CD4-positive, alpha-beta T cell (primary cell): ENCODE results near the gene INPP4B. TPM values are rescaled to one million over a fixed set of nuclear protein-coding genes. Genes with fewer than 3 reads are reported as not detected.

Experiments
- ATAC-seq: fragments of 200-7000 bp; cut with Tn5 transposase; one replicate; pipeline ENCODE4 v1.10.0; 2022; ENCODE audit warnings: mild to moderate bottlenecking; ENCODE audit not compliant: poor library complexity
- CTCF ChIA-PET: fragments of 350-600 bp; sonication (Branson Sonifier 250); formaldehyde crosslinking; loops from one replicate; lab custom pipeline; 2021; ENCODE audit warnings: antibody characterized with exemption, inconsistent platforms; lab: Charles Lee
- POLR2A ChIA-PET: fragments of 350-600 bp; sonication (Branson Sonifier 250); formaldehyde crosslinking; loops from one replicate; lab custom pipeline; 2021; ENCODE audit warnings: antibody characterized with exemption, inconsistent platforms; lab: Charles Lee
- DNase-seq, 14 experiments: peaks; one replicate each; pipeline ENCODE4 v3.0.0-alpha.2; 2013 to 2020; ENCODE audit warnings: mixed read lengths in 2 of 14
- H3K27ac ChIP-seq, 2 donors: one replicate each; pipeline versions ENCODE4 v1.5.1 to v1.7.0; 2013; ENCODE audit warnings: low read length in 2 of 2, low read depth in 1 of 2, mild to moderate bottlenecking in 1 of 2
- H3K27me3 ChIP-seq, 2 experiments: 1 replicate in 1 of 2; 2 replicates in 1 of 2; pipeline versions ENCODE4 v1.6.1 to v1.7.0; 2013; ENCODE audit warnings: low read length in 2 of 2, control low read depth in 1 of 2, mild to moderate bottlenecking in 1 of 2, moderate library complexity in 1 of 2; ENCODE audit not compliant: insufficient read depth in 2 of 2, control insufficient read depth in 1 of 2
- H3K36me3 ChIP-seq: one replicate; pipeline ENCODE4 v1.6.1; 2013; ENCODE audit warnings: low read length, control low read depth; ENCODE audit not compliant: insufficient read depth
- H3K4me1 ChIP-seq: one replicate; pipeline ENCODE4 v1.6.1; 2013; ENCODE audit warnings: low read length, control low read depth; ENCODE audit not compliant: insufficient read depth
- H3K4me3 ChIP-seq: one replicate; pipeline ENCODE4 v1.5.1; 2013; ENCODE audit warnings: mild to moderate bottlenecking, low read length, moderate library complexity
- H3K9me3 ChIP-seq, 2 experiments: 1 replicate in 1 of 2; 2 replicates in 1 of 2; pipeline versions ENCODE4 v1.6.1 to v1.7.0; 2013; ENCODE audit warnings: low read length in 2 of 2, mild to moderate bottlenecking in 2 of 2, control low read depth in 1 of 2, moderate library complexity in 1 of 2; ENCODE audit not compliant: control insufficient read depth in 1 of 2, insufficient read depth in 1 of 2
- H3K27ac Mint-ChIP-seq: one replicate; pipeline ENCODE4 v1.8.0; 2020; ENCODE audit warnings: mixed read lengths
- H3K27me3 Mint-ChIP-seq: one replicate; pipeline ENCODE4 v1.8.0; 2021; ENCODE audit warnings: mixed read lengths
- H3K36me3 Mint-ChIP-seq: one replicate; pipeline ENCODE4 v1.8.0; 2021; ENCODE audit warnings: low read depth, mixed read lengths
- H3K4me1 Mint-ChIP-seq: one replicate; pipeline ENCODE4 v1.8.0; 2021; ENCODE audit warnings: low read depth, mixed read lengths
- H3K4me3 Mint-ChIP-seq: one replicate; pipeline ENCODE4 v1.8.0; 2020; ENCODE audit warnings: mild to moderate bottlenecking, mixed read lengths
- H3K9me3 Mint-ChIP-seq: one replicate; pipeline ENCODE4 v1.8.0; 2020; ENCODE audit warnings: mixed read lengths
- intact Hi-C, 2 experiments: fragments of 100-400 bp; cut with DNase I in 1 of 2; cut with micrococcal nuclease in 1 of 2; formaldehyde crosslinking; loops; one replicate each; pipeline versions ENCODE4 v1.15.1 to v1.9.0; 2023 to 2025; cut with DNase I, micrococcal nuclease
- total RNA-seq, 174 experiments: library from RNA in 2 of 174; stranded (reverse) in 2 of 174; gene quantifications; one replicate each; pipeline ENCODE4 v1.2.3 and lab custom pipeline; 2021 to 2026
- TF ChIP-seq, protein P1 (sequence below): fragments of 200-600 bp; IDR thresholded peaks from one replicate; pipeline ENCODE4 v1.8.0; 2022; ENCODE audit warnings: antibody characterized with exemption, mild to moderate bottlenecking

The INPP4B gene
- total RNA-seq, 2 experiments from 2014 or later: 50.7 to 53.8 TPM

- ATAC-seq: no peak
- POLR2A ChIA-PET: no interaction called here
- peak overlapping the region; percentile 6 for H3K27ac Mint-ChIP-seq
Measured at GRCh38 chr4:142036795-142037583, 809.1 kb downstream of the INPP4B start.

DNA sequence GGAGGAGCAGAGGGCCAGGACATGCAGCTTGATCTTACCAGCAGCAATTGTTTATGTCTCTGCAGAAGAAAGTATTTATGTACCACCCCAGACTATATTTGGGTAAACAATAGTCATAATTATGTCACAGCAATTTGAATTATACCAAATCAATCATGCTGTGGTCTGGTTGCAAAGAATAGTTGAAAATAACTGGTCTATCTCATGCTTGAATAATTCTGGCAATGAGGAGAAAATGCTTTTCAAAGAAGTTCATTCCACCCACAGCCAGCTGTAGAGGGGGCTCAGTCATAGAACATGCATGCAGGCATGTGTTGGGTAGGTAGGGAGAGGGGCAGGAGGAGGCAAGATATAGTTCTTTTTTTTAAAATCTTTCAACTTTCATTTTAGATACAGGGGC, 810.5 kb downstream of the INPP4B start:
- H3K27ac Mint-ChIP-seq: peak overlapping the region; percentile 6
- H3K9me3 ChIP-seq: no peaks in the 10 kb centered on the region
- no peak overlapping the region for H3K4me3 Mint-ChIP-seq
- peaks cover 26% of the 10 kb centered on the region for H3K36me3 ChIP-seq
- CTCF ChIA-PET: no interaction called here
- TF ChIP-seq, protein P1, sequence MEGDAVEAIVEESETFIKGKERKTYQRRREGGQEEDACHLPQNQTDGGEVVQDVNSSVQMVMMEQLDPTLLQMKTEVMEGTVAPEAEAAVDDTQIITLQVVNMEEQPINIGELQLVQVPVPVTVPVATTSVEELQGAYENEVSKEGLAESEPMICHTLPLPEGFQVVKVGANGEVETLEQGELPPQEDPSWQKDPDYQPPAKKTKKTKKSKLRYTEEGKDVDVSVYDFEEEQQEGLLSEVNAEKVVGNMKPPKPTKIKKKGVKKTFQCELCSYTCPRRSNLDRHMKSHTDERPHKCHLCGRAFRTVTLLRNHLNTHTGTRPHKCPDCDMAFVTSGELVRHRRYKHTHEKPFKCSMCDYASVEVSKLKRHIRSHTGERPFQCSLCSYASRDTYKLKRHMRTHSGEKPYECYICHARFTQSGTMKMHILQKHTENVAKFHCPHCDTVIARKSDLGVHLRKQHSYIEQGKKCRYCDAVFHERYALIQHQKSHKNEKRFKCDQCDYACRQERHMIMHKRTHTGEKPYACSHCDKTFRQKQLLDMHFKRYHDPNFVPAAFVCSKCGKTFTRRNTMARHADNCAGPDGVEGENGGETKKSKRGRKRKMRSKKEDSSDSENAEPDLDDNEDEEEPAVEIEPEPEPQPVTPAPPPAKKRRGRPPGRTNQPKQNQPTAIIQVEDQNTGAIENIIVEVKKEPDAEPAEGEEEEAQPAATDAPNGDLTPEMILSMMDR: no peak
- no peaks in the 10 kb centered on the region for H3K4me1 ChIP-seq
- H3K9me3 Mint-ChIP-seq: no peaks in the 10 kb centered on the region
- DNase-seq (no peak), ATAC-seq (no peak)
- H3K27me3 Mint-ChIP-seq: no peaks in the 10 kb centered on the region
- peaks cover 31% of the 10 kb centered on the region for H3K4me1 Mint-ChIP-seq
- no peak overlapping the region for H3K27ac ChIP-seq
- no peak overlapping the region for H3K4me3 ChIP-seq
- intact Hi-C loops: no loop called here
- H3K36me3 Mint-ChIP-seq: peaks cover 61% of the 10 kb centered on the region
- no peaks in the 10 kb centered on the region for H3K27me3 ChIP-seq
- POLR2A ChIA-PET: no interaction called here

More at GRCh38 chr4:142036795-142037583, 809.1 kb downstream of the INPP4B start:
- TF ChIP-seq, protein P1: no peak
- CTCF ChIA-PET: no interaction called here
- H3K36me3 ChIP-seq: peaks cover 26% of the 10 kb centered on the region
- no peaks in the 10 kb centered on the region for H3K9me3 ChIP-seq
- H3K9me3 Mint-ChIP-seq: no peaks in the 10 kb centered on the region
- DNase-seq: no peak
- H3K4me3 Mint-ChIP-seq: no peak overlapping the region
- no peak overlapping the region for H3K4me3 ChIP-seq
- H3K36me3 Mint-ChIP-seq: peaks cover 55% of the 10 kb centered on the region
- peaks cover 38% of the 10 kb centered on the region for H3K4me1 Mint-ChIP-seq
- no peaks in the 10 kb centered on the region for H3K4me1 ChIP-seq
- no peaks in the 10 kb centered on the region for H3K27me3 ChIP-seq
- H3K27me3 Mint-ChIP-seq: no peaks in the 10 kb centered on the region
- no peak overlapping the region for H3K27ac ChIP-seq
- intact Hi-C loops: no loop called here

DNA sequence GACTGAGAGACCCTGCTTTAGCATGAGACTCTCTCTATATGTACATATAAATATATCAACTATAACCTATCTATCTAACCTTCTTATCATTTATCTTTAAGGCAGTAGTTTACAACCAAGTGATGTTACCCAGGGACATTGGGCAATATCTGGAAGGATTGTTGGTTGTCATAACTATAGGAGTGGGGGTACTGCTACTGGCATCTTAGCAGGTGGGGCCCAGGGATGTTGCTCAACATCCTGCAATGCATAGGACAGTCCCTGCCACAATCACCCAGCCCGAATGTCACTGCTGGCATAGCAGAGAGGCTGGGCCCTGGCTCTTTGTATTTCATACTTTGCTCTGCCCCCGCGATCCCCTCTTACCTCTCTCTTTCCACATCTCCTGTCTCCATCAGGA, 812.0 kb downstream of the INPP4B start:
- Histone ChIP-seq H3K9me3 (no peaks in the 10 kb centered on the region), H3K4me3 (no peak overlapping the region), H3K27ac (no peak overlapping the region), H3K27me3 (no peaks in the 10 kb centered on the region), H3K36me3 (peaks cover 29% of the 10 kb centered on the region), H3K4me1 (no peaks in the 10 kb centered on the region)
- ChIA-PET CTCF (no interaction called here), POLR2A (no interaction called here)
- no peaks in the 10 kb centered on the region for H3K9me3 Mint-ChIP-seq
- no peak for DNase-seq
- no peak for ATAC-seq
- intact Hi-C loops: no loop called here
- peaks cover 22% of the 10 kb centered on the region for H3K4me1 Mint-ChIP-seq
- H3K4me3 Mint-ChIP-seq: no peak overlapping the region
- H3K36me3 Mint-ChIP-seq: peaks cover 73% of the 10 kb centered on the region
- H3K27me3 Mint-ChIP-seq: no peaks in the 10 kb centered on the region
- no peak overlapping the region for H3K27ac Mint-ChIP-seq
- TF ChIP-seq, protein P1: no peak
